GM19240 (cell line): ENCODE results near the gene GNRHR.
"Not testable (repeated sequence)": the region's sequence is repeated elsewhere in the genome, so short reads cannot be mapped to it uniquely, and the experiment has no call there.

Experiments used
- DNase-seq: peaks from one replicate; pipeline ENCODE4 v3.0.0; 2011; ENCODE audit warnings: low spot score; ENCODE audit not compliant: insufficient read length

The GNRHR gene

GRCh38 chr4:67727124-67727850 lies 26.9 kb downstream of the GNRHR start:
- DNase-seq, result no peak

GRCh38 chr4:67725981-67726380 lies 28.2 kb downstream of the GNRHR start:
- DNase-seq, result no peak

- no peak for DNase-seq
Observed at GRCh38 chr4:67725132-67725531, 29.1 kb downstream of the GNRHR start.

GRCh38 chr4:67723949-67724348 lies 30.2 kb downstream of the GNRHR start:
- no peak for DNase-seq

- DNase-seq, result no peak
Observed at GRCh38 chr4:67723341-67723740, 30.8 kb downstream of the GNRHR start.

- no peak for DNase-seq
Observed at GRCh38 chr4:67721770-67722597, 32.2 kb downstream of the GNRHR start.

GRCh38 chr4:67721315-67721769 lies 32.8 kb downstream of the GNRHR start:
- no peak for DNase-seq

GRCh38 chr4:67719953-67720617 lies 34.1 kb downstream of the GNRHR start:
- no peak for DNase-seq

DNA sequence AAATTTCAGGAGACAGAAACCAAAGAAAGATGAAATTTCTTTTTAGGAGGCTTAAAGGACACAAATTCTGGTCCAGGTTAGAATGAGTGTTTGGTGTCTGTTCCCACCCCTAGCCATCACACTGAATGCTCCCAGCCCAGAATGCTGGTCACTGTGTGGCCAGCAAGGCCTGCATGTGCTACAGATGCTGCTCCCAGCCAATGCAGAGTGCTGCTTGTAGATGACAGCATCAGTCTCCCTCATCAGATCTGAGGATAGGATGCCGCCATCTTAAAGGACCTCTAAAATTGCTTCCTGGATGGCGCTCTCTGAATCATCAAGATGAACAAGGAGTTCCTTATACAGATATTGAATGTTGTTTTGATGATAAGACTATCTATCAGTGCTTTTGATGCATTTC lies 35.3 kb downstream of the GNRHR start:
- DNase-seq, result no peak

DNA sequence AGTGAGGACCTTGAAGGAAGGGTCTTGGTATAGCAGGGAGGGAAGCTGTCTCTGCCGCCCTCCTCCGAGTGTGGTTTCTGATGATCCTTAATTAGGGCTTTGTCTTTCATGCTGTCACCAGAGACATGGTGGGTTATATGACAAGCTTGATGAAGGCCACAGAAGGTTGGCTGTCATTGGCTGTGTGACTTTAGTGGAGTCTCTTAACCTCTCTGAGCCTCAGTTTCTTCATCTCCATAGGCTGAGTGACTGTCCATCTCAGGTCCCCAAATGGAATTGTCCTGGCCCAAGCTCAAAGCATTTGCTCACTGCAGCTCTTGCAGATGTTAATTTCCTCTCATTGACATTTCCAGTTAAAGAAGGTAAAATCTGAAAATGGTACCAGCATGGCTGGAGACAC lies 36.6 kb downstream of the GNRHR start:
- DNase-seq, result no peak

DNA sequence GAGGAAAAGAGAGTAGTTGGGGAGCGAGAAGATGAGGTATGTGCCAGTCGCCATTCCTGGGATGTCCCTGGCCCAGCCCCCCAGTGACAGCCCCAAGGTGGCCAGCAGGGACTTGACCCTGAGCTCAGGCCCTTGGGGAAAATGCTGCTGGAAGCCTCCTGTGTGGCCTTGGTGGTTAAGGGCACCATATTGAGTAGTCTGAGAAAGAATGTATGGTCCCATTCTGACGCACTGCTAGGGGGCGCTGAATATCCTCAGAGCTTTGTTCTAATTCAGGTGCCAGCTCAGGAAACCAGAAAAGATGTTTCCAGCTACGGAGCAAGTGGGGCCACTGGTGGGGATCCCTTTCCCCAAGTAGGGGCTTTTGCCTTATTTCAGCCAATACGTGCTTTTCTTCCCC lies 39.2 kb downstream of the GNRHR start:
- DNase-seq, result no peak

GRCh38 chr4:67714248-67714583 lies 40.0 kb downstream of the GNRHR start:
- DNase-seq, result no peak

DNA sequence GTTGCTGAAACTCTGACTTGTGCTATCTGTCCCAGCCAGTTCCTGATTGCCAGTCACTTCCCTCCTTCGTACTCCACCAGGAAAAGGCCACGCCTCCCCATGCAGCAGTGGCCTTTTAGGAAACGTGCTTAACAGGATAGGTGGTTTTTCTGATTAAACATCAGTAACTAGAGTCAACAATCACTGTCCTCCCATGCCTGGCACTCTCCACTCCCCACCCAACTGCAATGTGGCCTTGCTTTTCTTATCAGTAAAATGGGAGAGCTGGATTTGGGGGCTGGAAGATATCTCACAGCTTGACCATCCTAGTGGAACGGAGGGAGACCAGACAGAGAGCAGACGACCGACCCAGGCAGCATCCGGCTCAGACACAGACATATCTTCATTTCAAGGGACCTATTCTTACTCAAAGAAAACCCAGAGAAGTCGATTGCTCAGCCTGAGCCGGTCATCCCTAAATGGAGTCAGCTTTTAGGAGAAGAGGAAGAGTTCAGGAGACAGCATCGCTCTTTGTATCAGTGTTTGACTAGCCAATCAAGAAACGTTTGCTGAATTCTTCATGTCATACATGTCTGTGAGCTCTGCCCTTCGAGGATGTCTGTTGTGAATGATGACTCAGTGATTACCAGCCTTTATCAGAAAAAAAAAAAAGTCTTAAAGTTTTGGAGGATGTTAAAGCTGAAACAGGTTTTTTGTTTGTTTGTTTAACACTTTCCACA lies 40.5 kb downstream of the GNRHR start:
- no peak for DNase-seq

DNA sequence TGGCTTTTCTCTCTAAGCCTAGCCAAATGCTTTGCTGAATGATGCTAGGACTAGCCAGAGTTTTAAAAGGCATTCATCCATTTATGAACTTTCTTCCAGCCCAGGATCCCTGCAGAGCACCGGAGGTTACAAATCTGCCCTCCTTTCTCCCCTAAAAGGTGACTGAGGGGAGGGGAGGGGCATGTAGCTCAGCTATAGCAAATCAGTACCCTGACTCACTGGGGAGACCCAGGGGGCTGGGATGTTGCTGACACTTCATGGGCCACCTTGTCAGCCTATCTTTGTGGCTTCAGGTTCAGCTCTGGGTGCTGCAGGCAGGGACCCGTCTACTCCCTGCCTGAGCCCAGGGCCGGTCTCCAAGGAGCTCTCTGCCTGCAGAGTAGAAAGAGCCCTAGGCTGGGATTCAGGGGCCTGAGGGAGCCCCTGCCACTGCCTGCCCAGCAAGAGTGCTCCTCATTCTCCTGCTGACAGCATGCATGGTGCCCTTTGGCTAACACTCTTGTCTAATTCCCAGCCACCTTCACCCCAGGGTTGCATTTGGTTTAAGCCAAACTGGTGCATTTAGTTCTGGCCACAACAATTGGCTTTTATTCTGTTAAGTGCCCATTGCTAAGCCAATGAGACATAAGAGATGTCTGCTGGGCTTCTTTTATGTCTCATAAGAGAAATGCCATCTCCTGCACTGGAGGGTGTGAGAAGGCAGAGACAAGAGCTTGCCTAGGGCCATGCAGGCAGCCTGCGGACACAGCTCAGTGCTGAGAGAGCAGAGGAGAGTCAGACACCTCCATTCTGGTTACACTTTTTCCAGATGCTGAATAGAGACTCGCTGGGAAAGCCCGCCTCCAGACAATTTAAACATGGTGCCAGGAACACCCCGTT lies 41.3 kb downstream of the GNRHR start:
- no peak for DNase-seq

DNA sequence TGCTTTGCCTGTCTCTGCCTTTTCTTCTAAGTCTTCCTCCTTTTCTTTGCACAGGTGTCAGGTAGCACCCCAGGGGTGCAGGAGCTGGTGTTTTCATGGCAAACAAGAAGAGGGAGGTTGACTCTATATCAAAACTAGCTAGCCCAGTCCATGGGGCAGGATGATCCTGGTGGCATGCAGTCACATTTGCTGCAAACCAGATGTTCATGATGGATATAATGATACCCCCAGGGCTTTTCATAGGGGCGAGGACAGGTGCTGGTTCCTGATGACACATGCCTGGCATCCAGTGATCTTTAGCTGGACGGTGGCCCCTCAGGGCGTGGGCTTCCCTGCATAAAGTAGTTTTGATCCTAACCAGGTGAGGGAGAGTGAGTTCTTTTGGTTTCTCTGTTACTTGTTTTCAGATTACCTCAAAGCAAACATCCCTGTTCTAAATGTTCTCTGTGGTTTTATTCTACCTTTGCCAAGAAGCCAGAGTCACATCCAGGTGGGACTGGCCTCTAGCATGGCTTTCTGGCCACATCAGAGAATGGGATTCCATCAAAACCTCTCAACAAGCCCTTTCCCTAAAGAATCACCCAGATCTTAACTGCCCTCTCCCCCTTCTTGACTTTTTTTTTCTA lies 42.1 kb downstream of the GNRHR start:
- no peak for DNase-seq

DNA sequence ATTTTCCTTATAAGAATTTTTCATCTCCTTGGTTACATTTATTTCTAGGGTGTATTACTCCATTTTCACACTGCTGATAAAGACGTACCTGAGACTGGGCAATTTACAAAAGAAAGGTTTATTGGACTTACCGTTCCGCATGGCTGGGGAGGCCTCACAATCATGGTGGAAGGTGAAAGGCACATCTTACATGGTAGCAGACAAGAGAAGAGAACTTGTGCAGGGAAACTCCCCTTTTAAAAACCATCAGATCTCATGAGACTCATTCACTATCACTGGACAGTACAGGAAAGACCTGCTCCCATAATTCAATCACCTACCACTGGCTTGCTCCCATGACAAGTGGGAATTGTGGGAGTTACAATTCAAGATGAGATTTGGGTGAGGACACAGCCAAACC lies 47.5 kb downstream of the GNRHR start:
- not testable (repeated sequence) for DNase-seq

DNA sequence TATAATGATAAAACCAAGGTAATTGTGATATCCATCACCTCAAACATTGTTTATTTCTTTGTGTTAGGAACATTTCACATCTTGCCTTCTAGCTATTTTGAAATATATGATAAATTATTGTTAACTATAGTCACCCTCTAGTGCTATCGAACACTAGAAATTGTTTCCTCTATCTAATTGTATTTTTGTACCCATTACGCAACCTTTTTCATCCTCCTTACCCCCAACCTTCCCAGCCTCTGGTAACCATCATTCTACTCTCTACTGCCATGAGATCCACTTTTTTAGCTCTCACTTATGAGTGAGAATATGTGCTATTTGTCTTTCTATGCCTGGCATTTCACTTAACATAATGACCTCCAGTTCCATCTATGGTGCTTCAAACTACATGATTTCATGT lies 49.3 kb downstream of the GNRHR start:
- no peak for DNase-seq

DNA sequence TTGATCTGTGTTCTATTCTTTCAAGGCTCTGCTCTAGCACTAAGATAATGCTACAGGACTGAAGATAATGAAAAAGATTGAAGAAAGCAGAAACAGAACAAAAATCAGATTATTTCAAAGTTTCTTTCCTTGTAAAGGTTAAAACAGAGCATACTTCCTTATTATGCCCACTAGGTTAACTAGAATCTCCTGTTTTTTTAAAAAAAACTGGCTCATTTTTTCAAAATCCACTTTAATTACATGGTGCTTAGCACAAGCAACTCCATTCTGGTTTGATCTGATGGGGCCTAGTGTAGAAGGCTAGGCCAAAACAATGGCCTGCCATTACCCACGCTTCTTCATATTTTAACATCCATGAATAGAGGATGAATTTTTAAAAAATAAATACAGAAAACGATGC lies 52.0 kb downstream of the GNRHR start:
- DNase-seq, result no peak

DNA sequence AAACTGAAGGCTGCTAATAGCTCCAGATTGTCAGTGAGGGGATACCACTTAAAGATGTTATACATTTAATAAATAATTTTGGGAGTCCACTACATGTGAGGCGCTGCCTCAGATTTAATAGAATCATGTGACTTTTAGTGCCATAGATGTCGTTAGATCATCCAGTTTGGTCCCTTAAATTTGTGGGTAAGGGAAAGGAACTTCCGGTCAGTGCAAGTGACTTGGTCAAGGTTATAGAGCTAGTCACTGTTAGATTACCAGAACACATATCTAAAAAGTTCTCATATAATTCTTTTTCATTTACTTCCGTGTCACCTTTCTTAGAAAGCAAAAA lies 52.7 kb downstream of the GNRHR start:
- no peak for DNase-seq

DNA sequence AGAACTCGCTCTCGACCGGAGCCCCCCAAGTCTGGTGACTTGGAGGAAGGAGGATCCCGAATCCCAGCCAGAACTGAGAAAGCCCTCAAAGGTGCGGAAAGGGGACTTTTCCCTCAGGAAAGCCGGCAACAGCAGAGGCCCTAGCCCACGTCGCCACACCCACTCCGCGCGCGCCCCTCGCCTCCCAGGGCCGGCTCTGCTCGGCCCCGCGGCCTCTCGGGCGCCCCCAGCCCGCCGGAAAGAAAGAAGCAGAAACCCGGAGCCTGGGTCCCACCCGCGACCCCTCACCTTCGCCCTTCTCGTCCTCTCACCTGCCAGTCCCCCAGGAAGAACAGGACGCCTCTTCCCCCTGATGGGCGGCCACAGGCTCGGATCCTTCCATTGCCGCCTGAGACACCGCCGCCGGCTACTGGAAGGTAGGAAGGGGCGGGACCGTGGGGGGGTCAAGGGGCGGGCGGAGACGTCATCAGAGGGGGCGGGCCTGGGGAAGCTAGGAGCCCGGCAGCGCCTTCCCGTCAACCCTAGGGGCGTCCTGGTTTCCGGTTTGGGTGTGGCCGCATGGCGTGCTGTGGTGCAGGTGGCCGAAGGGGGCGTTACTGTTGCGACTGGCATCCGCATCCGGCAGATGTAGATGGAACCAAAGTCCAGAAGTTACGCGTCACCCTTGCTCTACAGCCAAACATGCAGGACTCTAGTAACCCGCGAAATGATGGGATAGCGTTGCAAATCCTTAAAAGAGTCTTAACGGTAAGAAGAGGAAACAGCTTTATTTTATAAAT lies 53.3 kb downstream of the GNRHR start, which contains the start of gene UBA6:
Gene UBA6, minus strand, starts transcription at position 418 of the 779 bp plus-strand sequence. Its CDS starts 36 bp downstream, at position 382.
- DNase-seq, result peak; percentile 73
